HT-29 (cell line): Measurements from ENCODE around the gene OCRL. TPM values are rescaled to one million over a fixed set of nuclear protein-coding genes. Genes with fewer than 3 reads are reported as not detected.

ENCODE experiments used
- DNase-seq: peaks from one replicate; pipeline ENCODE4 v3.0.0-alpha.2; 2015; ENCODE audit warnings: low spot score
- total RNA-seq: library from RNA; depleted of rRNA; stranded (reverse); fragments of >200 nt; shearing (Covaris generic); gene quantifications from 2 replicates; pipeline ENCODE4 v1.2.3, GENCODE V29; 2014

OCRL gene
- total RNA-seq, 1 experiment from 2014 or later = 12.4 TPM

- DNase-seq = no peak
Measured at GRCh38 chrX:129585167-129585566, 45.1 kb downstream of the OCRL start.

GRCh38 chrX:129585691-129586090, 45.6 kb downstream of the OCRL start:
- no peak for DNase-seq

GRCh38 chrX:129586446-129586845, 46.4 kb downstream of the OCRL start:
- DNase-seq = no peak

- no peak for DNase-seq
Measured at GRCh38 chrX:129590596-129590995, 50.5 kb downstream of the OCRL start.

GRCh38 chrX:129593137-129593536, 53.1 kb downstream of the OCRL start:
- no peak for DNase-seq

GRCh38 chrX:129594781-129595180, 54.7 kb downstream of the OCRL start:
- no peak for DNase-seq

GRCh38 chrX:129596077-129596476, 56.0 kb downstream of the OCRL start:
- DNase-seq = no peak

- no peak for DNase-seq
Measured at GRCh38 chrX:129597905-129598304, 57.8 kb downstream of the OCRL start.

- DNase-seq = no peak
Measured at GRCh38 chrX:129599499-129599898, 59.4 kb downstream of the OCRL start.

GRCh38 chrX:129599996-129600395, 59.9 kb downstream of the OCRL start:
- DNase-seq = no peak

- DNase-seq = peak; percentile 58
Measured at GRCh38 chrX:129600981-129601424, 60.9 kb downstream of the OCRL start.

- DNase-seq = peak; percentile 87
Measured at GRCh38 chrX:129606918-129607317, 66.9 kb downstream of the OCRL start.

- no peak for DNase-seq
Measured at GRCh38 chrX:129608496-129608895, 68.4 kb downstream of the OCRL start.

GRCh38 chrX:129609395-129609794, 69.3 kb downstream of the OCRL start:
- no peak for DNase-seq

- DNase-seq = no peak
Measured at GRCh38 chrX:129612396-129612795, 72.3 kb downstream of the OCRL start.

- DNase-seq = no peak
Measured at GRCh38 chrX:129613596-129613995, 73.5 kb downstream of the OCRL start.

GRCh38 chrX:129614481-129615255, 74.6 kb downstream of the OCRL start:
- DNase-seq = no peak

- DNase-seq = no peak
Measured at GRCh38 chrX:129617420-129617819, 77.4 kb downstream of the OCRL start.

GRCh38 chrX:129618997-129619396, 78.9 kb downstream of the OCRL start:
- no peak for DNase-seq

GRCh38 chrX:129622757-129623301, 82.8 kb downstream of the OCRL start:
- no peak for DNase-seq

GRCh38 chrX:129626026-129626425, 86.0 kb downstream of the OCRL start:
- no peak for DNase-seq

GRCh38 chrX:129629837-129630236, 89.8 kb downstream of the OCRL start:
- no peak for DNase-seq

- DNase-seq = no peak
Measured at GRCh38 chrX:129631849-129632248, 91.8 kb downstream of the OCRL start.
